Neural cell (in vitro differentiated cells): ENCODE data around the gene SMCO4. TPM values are rescaled to one million over a fixed set of nuclear protein-coding genes. Genes with fewer than 3 reads are reported as not detected.

Experiments used
- H2AFZ ChIP-seq: fragments of 200-600, 300-800 bp; sonication (generic), shearing (Covaris generic); 2 replicates; pipeline ENCODE4 v1.6.0; 2014; ENCODE audit warnings: low read depth, mild to moderate bottlenecking, antibody characterized with exemption, low read length, moderate library complexity
- H3F3A ChIP-seq: fragments of 200-600 bp; shearing (Covaris generic); 2 replicates; pipeline ENCODE4 v1.6.1; 2016; ENCODE audit warnings: mild to moderate bottlenecking, moderate library complexity, mixed read lengths, antibody characterized with exemption, low read length; ENCODE audit not compliant: insufficient read depth, poor library complexity, severe bottlenecking
- H3K27ac ChIP-seq: fragments of 200-600, 300-800 bp; sonication (generic), shearing (Covaris generic); 2 replicates; pipeline ENCODE4 v1.5.1; 2014; ENCODE audit warnings: mild to moderate bottlenecking, low read length, moderate library complexity
- H3K27me3 ChIP-seq: fragments of 300-800, 200-600 bp; sonication (generic), shearing (Covaris generic); 2 replicates; pipeline ENCODE4 v1.6.0; 2014; ENCODE audit warnings: mild to moderate bottlenecking, low read depth, low read length, moderate library complexity; ENCODE audit not compliant: insufficient read depth
- H3K36me3 ChIP-seq: fragments of 300-800, 200-600 bp; sonication (generic), shearing (Covaris generic); 2 replicates; pipeline ENCODE4 v1.5.1; 2014; ENCODE audit warnings: mild to moderate bottlenecking, antibody characterized with exemption, low read length, moderate library complexity; ENCODE audit not compliant: insufficient read depth
- H3K4me2 ChIP-seq: fragments of 300-800, 200-600 bp; sonication (generic), shearing (Covaris generic); 2 replicates; pipeline ENCODE4 v1.6.0; 2014; ENCODE audit warnings: mild to moderate bottlenecking, low read length
- H3K4me3 ChIP-seq: fragments of 300-800, 200-600 bp; sonication (generic), shearing (Covaris generic); 2 replicates; pipeline ENCODE4 v1.5.1; 2014; ENCODE audit warnings: mild to moderate bottlenecking, low read length, moderate library complexity
- H3K79me2 ChIP-seq: fragments of 200-600 bp; shearing (Covaris generic); replicated peaks from 2 replicates; pipeline ENCODE4 v1.6.0; 2014; ENCODE audit warnings: mild to moderate bottlenecking, low read length, moderate library complexity; ENCODE audit not compliant: insufficient read depth
- H3K9ac ChIP-seq: fragments of 300-800, 200-600 bp; sonication (generic), shearing (Covaris generic); 2 replicates; pipeline ENCODE4 v1.6.1; 2016; ENCODE audit warnings: mild to moderate bottlenecking, low read length, mixed read lengths
- H3K9me2 ChIP-seq: fragments of 200-600 bp; shearing (Covaris generic); 2 replicates; pipeline ENCODE4 v1.6.1; 2016; ENCODE audit warnings: mild to moderate bottlenecking, low read length, mixed read lengths; ENCODE audit not compliant: insufficient read depth
- H3K9me3 ChIP-seq: fragments of 200-600, 300-800 bp; sonication (generic), shearing (Covaris generic); 2 replicates; pipeline ENCODE4 v1.6.1; 2016; ENCODE audit warnings: mild to moderate bottlenecking, mixed run types, low read length, moderate library complexity, mixed read lengths
- H4K20me1 ChIP-seq: fragments of 200-600 bp; shearing (Covaris generic); 2 replicates; pipeline ENCODE4 v1.6.1; 2016; ENCODE audit warnings: mild to moderate bottlenecking, mixed run types; ENCODE audit not compliant: insufficient read depth
- CTCF ChIP-seq: fragments of 450-650 bp; IDR thresholded peaks from 2 replicates; pipeline ENCODE4 v1.5.1; 2014; ENCODE audit warnings: antibody characterized with exemption, mild to moderate bottlenecking, moderate library complexity; ENCODE audit not compliant: poor library complexity, severe bottlenecking
- EP300 ChIP-seq: fragments of 450-650 bp; conservative IDR thresholded peaks from 2 replicates; pipeline ENCODE4 v1.6.1; 2014; ENCODE audit warnings: antibody characterized with exemption, mild to moderate bottlenecking, moderate library complexity; ENCODE audit not compliant: poor library complexity, severe bottlenecking
- EZH2 ChIP-seq: fragments of 200-600, 300-800 bp; shearing (Covaris generic), sonication (generic); IDR thresholded peaks from 2 replicates; pipeline ENCODE4 v1.6.1; 2014; ENCODE audit warnings: antibody characterized with exemption, low read length, borderline replicate concordance, mild to moderate bottlenecking; ENCODE audit not compliant: insufficient read depth, poor library complexity, severe bottlenecking
- MXI1 ChIP-seq: fragments of 450-650 bp; conservative IDR thresholded peaks from 2 replicates; pipeline ENCODE4 v1.6.1; 2014; ENCODE audit warnings: antibody characterized with exemption, mild to moderate bottlenecking; ENCODE audit not compliant: poor library complexity, severe bottlenecking
- POLR2AphosphoS5 ChIP-seq: IDR thresholded peaks from 2 replicates; pipeline ENCODE4 v1.6.1; 2012
- RAD21 ChIP-seq: fragments of 450-650 bp; conservative IDR thresholded peaks from 2 replicates; pipeline ENCODE4 v1.6.1; 2014; ENCODE audit warnings: antibody characterized with exemption, mild to moderate bottlenecking, moderate library complexity
- REST ChIP-seq: IDR thresholded peaks from 2 replicates; pipeline ENCODE4 v1.6.1; 2012; ENCODE audit warnings: borderline replicate concordance
- SMC3 ChIP-seq: fragments of 450-650 bp; conservative IDR thresholded peaks from 2 replicates; pipeline ENCODE4 v1.6.1; 2014; ENCODE audit warnings: antibody characterized with exemption, mild to moderate bottlenecking, moderate library complexity; ENCODE audit not compliant: poor library complexity
- TAF1 ChIP-seq: IDR thresholded peaks from 2 replicates; pipeline ENCODE4 v1.6.1; 2012; ENCODE audit warnings: low read depth
- polyA plus RNA-seq: library from polyadenylated mRNA; depleted of rRNA; stranded (reverse); fragments of >200 nt; gene quantifications from 2 replicates; pipeline ENCODE4 v1.2.3, GENCODE V29; 2014

The SMCO4 gene
- polyA plus RNA-seq, 1 donor from 2014 or later: 10.0 TPM

GRCh38 chr11:93498641-93499040 is 44.5 kb downstream of the SMCO4 start:
- Histone ChIP-seq H2AFZ (no peak overlapping the region), H3K9me2 (no peaks in the 10 kb centered on the region), H3F3A (no peaks in the 10 kb centered on the region), H3K9me3 (no peaks in the 10 kb centered on the region), H3K9ac (no peak overlapping the region), H3K27me3 (no peaks in the 10 kb centered on the region), H3K79me2 (no peaks in the 10 kb centered on the region), H3K36me3 (no peaks in the 10 kb centered on the region), H3K4me2 (no peak overlapping the region), H3K4me3 (no peak overlapping the region), H3K27ac (no peak overlapping the region), H4K20me1 (no peaks in the 10 kb centered on the region)
- no peak for TF ChIP-seq POLR2AphosphoS5
- no peak for TF ChIP-seq CTCF
- no peak for TF ChIP-seq EZH2
- TF ChIP-seq MXI1: no peak

- H3K4me2 ChIP-seq: no peak overlapping the region
These were observed 45.0 kb downstream of the SMCO4 start for GRCh38 chr11:93498161-93498560.

More at GRCh38 chr11:93498161-93498560, 45.0 kb downstream of the SMCO4 start:
- no peaks in the 10 kb centered on the region for H4K20me1 ChIP-seq
- no peaks in the 10 kb centered on the region for H3K36me3 ChIP-seq
- H2AFZ ChIP-seq: no peak overlapping the region
- no peaks in the 10 kb centered on the region for H3K9me3 ChIP-seq
- H3F3A ChIP-seq: no peaks in the 10 kb centered on the region
- H3K27ac ChIP-seq: no peak overlapping the region
- no peaks in the 10 kb centered on the region for H3K79me2 ChIP-seq
- no peaks in the 10 kb centered on the region for H3K27me3 ChIP-seq
- H3K9ac ChIP-seq: no peak overlapping the region
- no peaks in the 10 kb centered on the region for H3K9me2 ChIP-seq
- TF ChIP-seq CTCF (no peak), POLR2AphosphoS5 (no peak), MXI1 (no peak), TAF1 (no peak), RAD21 (no peak), REST (no peak), SMC3 (no peak), EZH2 (no peak), EP300 (no peak)
- no peak overlapping the region for H3K4me3 ChIP-seq
